Measurements from ENCODE around the gene SGO2.

SGO2 gene

DNA sequence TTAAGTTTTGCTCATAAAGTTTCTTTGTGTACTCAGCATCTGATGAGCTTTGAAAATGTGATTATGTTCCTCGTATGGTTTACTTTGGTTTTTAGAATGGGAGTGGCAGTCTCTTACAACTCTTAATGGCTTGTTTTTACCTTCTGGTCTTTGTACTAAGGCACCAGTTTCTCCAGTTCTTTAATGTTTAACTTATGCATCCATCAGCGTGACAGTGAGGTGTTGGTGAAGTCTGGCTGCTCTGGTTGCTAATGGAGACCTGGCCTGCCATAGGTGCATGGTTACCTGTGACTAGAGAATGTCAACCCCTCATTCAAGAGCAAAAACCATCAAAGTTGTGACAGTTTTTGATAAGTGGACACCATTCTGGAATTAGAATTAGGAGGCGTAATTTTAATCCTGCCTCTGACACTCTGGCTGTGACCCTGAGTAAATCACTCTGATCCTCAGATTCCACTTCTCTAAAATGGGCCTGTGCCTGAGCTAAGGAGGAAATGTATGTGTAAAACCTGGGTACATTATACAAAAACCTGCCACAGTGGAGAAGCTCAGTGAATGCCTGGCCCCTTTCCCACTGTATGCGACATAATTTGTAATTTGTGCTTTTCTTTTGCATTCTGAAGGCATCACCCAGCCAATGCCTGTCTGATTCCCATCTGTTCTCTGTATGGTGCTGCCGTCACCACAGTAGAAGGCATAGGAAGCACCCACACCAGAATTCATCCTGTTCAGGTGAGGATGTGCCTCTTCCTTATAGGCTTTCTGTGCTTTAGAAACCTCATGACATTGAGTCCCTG is 71.0 kb downstream of the SGO2 start:
- DNase-seq (ENCODE audit: low spot score): no peak

GRCh38 chr2:200599206-200599605 is 73.2 kb downstream of the SGO2 start:
- DNase-seq (ENCODE audit: low spot score): no peak

DNA sequence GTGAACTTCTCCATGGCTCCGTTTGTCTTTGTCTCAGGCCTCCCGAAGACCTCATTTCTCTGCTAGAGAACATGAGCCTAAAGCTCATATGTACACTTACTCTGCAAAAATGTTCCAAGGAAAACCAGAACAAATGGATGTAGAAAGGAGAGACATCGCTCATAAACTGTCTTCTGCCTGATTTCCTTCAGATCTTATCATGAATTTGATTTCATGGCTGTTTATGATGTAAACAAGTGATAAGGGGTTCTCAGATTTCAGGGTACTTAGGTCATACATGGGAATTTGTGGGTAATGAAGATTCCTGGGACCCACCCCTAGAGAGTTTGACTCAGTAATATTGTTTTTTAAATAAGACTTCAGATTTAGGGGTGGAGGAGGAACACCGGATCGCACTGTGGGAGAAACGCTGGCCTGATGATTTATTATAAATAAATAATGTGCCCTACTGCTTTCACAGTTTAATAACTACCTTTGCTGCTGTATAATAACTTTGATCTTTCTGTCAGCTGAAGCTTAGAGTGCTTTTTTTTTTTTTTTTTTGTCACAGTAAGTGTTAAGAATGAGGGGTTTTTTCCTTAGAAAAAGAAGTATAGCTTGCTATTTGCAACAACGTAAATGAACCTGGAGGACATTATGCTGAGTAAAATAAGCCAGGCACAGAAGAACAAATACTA is 74.7 kb downstream of the SGO2 start:
- no peak for DNase-seq (ENCODE audit: low spot score)

DNA sequence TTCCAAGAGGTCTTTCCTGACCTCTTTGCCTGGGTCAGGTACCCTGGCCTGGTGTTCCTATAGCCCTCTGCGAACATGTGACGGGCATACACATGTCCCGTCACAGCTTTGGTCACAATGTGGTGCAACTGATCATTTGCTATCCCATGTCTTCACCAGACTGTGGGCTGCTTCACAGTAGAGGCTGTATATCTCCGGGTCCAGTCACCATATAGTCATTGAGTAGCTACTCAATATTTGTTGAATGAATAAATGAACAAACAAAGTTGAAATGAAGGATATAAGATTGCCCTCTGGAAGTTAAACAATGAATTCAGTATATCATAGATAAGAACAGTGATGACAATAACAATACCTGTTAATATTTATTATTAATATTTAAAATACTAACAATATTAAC is 76.6 kb downstream of the SGO2 start:
- no peak for DNase-seq (ENCODE audit: low spot score)

GRCh38 chr2:200603972-200604371 is 78.0 kb downstream of the SGO2 start:
- no peak for DNase-seq (ENCODE audit: low spot score)

DNA sequence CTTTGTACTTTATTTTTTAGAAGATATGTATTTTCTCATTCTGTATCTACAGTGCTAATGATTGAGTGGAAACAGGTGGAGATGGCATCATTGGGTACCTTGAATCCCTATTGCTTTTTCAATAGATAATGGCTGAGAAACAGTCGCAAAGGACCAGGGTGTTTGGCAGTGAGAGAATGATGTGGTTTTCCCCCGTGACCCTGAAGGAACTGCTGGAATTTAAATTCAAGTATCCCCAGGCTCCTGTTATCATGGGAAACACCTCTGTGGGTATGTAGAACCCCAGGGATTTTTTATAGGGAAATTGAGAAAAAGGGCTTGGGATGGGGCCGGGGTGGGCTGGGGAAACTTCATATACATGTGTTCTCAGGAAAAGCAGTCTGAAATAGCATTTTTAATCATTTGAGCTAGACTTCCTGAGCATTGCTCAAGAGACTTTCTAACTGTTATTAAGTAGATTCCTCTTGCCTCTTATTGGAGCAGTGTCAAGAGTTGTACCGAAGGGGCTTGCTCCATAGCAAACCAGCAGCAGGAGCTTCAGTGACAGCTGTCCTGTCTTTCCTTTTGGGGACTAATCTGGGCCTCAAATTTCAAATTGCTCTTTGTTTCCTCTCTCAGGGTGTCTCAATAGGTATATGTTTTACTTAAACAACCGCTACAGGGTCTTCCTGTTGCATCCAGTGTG is 78.7 kb downstream of the SGO2 start:
- no peak for DNase-seq (ENCODE audit: low spot score)

DNA sequence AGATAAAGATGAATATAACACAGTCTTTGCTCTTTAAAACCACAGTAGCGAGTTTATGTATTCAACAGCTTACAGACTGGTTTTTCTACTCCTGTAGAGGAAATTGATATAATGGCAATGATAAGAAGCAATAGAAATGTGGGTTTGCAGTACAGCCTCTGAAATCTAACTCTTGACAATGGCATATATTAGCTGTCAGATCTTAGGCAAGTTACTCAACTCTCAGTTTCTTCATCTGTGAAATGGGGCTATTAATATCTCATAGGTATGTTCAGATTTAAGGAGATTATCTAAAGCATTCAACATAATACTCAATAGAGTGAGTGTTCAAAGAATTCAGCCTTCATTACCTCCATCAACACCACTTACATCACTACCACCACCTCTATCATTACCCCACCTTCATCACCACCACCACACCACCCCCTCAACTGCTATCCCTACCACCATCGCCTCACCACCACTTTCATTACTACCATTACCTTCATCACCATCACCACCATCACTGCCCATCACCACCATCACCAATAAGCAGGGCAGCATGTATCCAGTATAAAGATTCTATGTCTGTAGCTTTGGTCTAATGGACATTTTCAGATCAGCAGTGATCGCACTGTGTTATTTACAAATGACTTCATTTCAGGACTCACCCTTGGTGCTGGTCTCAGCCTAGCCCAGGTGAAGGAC is 82.5 kb downstream of the SGO2 start:
- DNase-seq (ENCODE audit: low spot score): no peak

DNA sequence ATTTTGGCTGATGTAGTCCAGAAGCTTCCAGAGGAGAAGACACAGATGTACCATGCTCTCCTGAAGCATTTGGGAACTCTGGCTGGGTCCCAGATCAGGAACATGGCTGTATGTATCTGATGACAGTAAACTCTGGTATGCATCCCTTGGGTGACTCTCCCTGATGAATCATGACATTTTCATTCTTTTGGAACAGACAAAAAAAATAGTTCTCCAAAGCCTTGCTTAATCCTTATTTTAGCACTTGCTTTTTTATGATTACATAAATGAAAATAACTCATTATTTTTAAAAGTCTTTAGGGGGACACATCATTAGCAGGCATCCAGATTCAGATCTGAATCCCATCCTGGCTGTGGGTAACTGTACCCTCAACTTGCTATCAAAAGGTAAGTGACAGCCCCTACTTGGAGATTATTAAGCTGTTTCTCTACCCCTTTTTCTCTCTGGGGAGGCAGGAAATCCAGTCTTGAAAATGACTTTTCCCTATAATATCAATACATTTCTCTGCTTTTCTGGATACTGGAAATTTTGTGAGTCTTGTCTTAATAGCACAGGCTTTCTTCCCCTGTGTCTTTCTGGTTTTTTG is 83.1 kb downstream of the SGO2 start:
- no peak for DNase-seq (ENCODE audit: low spot score)

- DNase-seq (ENCODE audit: low spot score): peak; percentile 30
These were observed 84.2 kb downstream of the SGO2 start for GRCh38 chr2:200610217-200610616.

GRCh38 chr2:200613692-200614091 is 87.7 kb downstream of the SGO2 start:
- DNase-seq (ENCODE audit: low spot score): no peak

DNA sequence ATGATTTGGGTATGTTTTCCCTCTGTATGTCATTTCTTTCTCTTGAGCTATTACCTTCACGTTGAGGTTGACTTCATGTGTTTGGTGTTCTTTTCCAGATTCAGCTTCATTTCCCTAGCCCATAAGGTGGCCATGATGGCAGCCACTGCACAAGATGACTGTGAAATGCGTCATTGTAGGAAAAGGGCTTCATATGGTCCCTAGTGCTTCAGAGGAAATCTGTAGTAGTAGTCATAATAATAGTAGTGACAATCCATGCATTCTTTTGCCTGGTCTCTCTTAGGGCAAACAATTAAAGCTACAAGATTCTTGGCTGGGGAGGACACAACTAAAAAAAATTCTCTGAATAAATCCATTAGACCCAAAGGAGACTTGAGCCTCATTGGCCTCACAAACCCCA is 88.2 kb downstream of the SGO2 start:
- DNase-seq (ENCODE audit: low spot score): peak; percentile 34

DNA sequence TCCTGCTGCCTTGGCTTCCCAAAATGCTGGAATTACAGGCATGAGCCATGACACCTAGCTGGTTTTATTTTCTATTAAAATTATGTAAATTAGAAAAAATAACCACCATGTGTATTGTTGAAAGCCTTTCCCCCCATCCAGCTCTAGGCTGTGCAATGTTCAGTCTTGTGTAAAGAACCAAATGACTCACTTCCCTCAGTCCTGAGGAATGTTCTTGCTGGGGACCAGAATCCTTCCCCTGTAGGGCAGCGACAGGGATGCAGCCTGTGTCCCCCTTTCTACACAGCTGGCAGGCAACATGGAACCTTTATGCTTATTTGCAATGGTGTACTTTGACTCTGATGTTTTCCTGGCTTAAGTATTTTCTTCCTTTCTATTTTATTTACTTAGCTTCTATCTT is 89.2 kb downstream of the SGO2 start:
- DNase-seq (ENCODE audit: low spot score): no peak

GRCh38 chr2:200616193-200616592 is 90.2 kb downstream of the SGO2 start:
- DNase-seq (ENCODE audit: low spot score): no peak

- DNase-seq (ENCODE audit: low spot score): no peak
These were observed 90.6 kb downstream of the SGO2 start for GRCh38 chr2:200616656-200617055.

DNA sequence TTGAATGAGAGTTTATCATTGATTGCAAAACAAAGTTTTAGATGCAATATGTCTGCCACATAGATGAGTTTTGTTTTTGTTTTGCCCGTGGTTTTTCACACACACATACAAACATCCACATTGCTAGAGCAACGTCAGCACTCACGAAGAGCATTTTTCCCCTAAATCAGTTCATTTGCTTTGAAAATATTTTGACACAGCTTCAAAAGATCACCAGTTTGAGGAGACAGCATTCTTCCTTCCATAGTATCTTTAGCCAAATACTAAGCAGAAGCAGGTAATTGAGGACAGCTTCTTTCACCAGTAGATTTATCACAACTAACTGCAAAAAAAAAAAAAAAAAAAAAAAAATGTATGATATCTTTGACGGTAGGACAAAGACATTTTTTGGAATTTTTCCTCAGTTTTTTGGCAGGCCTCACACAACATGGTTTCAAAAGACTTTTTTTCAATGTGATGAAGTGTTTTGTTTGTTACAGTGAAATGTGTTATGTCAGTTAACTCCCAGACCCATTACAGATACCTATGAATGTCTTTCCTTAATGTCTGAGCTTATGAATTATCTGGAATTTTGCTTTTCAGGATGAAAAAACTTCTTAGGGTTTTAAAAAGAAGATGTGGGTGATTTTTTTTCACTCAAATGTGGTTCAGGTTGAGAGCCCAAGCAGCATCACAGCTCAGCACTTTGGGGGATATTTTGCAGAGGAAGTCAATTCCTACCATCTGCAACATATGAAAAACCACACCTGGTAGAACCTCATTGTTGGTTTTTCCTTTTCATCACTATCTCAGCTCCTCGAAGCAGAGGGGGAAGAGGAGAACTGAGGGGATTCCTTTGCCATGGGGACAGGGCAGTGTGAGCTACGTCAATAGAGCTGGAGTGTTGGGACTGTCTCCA is 91.4 kb downstream of the SGO2 start:
- no peak for DNase-seq (ENCODE audit: low spot score)

GRCh38 chr2:200618054-200618419 is 92.0 kb downstream of the SGO2 start:
- DNase-seq (ENCODE audit: low spot score): no peak

GRCh38 chr2:200618590-200619021 is 92.6 kb downstream of the SGO2 start:
- no peak for DNase-seq (ENCODE audit: low spot score)

- DNase-seq (ENCODE audit: low spot score): no peak
These were observed 93.3 kb downstream of the SGO2 start for GRCh38 chr2:200619279-200619678.

DNA sequence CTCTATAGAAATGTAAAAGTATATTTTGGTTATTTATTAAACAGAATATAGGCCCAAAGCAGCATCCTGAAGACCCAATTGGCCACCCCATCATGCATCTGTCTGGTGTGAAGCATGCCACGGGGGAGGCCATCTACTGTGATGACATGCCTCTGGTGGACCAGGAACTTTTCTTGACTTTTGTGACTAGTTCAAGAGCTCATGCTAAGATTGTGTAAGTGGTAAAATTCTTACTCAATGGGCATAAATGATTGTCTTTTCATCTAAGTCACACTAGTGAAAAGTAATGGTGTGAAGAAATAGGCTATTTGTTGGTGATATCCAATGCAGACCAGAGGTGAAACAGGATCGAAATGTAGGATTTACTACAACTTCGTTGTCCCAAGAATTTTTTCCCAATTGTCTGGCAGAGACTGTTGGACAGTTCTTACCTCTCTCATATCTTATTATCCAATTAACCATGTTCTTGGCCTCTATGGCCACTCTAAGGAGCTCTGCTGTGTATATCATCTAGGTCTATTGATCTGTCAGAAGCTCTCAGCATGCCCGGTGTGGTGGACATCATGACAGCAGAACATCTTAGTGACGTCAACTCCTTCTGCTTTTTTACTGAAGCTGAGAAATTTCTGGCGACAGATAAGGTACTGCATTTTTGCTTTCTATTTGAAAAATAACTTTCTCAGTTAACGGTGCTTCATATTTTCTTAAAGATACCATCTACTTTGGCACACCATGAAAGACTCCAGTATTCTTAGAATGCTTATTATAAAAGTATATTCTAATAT is 94.8 kb downstream of the SGO2 start:
- no peak for DNase-seq (ENCODE audit: low spot score)

- no peak for DNase-seq (ENCODE audit: low spot score)
These were observed 96.1 kb downstream of the SGO2 start for GRCh38 chr2:200622106-200622505.
